NCI-H2081 (cell line): ENCODE measurements around the gene PNMT.
"Not testable (repeated sequence)": the region's sequence is repeated elsewhere in the genome, so short reads cannot be mapped to it uniquely, and the experiment has no call there.

ENCODE experiments used
- DNase-seq, 2 experiments: peaks; one replicate each; lab custom pipeline; 2025; lab: John Stamatoyannopoulos, UW

PNMT gene

DNA sequence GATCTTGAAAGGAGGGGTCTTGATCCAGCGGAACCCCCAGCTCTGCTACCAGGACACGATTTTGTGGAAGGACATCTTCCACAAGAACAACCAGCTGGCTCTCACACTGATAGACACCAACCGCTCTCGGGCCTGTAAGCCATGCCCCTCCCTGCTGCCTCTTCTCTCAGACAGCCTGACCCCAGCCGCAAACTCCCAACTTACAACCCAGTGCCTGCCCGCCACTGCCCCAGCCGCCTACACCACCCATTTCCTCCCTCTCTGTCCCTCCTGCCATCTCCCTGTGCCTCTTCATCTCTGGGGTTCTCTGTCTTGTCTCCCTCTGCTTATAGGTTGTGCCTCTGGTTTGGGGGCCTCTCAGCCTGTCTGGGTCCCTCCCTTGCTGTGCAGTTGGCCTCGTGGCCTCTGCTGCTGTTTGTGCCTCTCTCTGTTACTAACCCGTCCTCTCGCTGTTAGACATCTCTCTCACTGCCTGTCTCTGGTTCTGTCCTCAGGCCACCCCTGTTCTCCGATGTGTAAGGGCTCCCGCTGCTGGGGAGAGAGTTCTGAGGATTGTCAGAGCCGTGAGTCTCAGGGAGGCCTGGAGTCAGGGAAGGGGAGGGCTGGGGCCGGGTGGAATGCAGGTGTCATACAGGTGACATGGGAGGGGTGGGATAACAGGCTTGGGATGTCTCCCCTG is 41.2 kb downstream of the PNMT start:
- no peak for DNase-seq

DNA sequence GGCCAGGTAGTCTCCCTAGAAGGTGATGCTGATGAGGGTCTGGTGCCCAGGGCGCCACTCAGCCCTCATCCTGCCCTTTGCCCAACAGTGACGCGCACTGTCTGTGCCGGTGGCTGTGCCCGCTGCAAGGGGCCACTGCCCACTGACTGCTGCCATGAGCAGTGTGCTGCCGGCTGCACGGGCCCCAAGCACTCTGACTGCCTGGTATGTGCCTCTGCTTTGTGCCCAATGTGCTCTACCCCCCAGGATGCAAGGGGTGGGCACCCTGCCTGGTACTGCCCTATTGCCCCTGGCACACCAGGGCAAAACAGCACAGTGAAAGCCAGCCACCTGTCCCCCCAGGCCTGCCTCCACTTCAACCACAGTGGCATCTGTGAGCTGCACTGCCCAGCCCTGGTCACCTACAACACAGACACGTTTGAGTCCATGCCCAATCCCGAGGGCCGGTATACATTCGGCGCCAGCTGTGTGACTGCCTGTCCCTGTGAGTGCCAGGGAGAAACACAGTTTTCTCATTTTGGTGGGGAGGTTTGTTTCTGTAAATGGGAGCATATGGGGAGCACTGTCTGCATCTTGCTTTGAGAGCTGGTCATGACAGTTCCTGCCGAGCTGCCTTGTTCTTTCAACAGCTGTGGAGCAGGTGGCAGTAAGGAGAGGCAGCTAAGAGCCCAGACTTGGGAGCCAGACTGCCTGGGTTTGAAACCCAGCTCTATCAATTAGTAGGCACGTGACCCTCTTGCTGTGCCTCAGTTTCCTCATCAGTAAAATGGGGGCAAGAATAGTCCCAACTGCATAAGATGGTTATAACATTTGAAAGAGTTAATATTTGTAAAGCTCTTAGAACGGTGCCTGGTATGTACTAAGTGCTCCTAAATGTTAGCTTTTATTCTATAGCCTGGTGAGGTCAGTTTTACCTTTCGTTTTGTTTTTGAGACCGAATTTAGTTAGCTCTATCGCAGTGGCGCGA is 42.0 kb downstream of the PNMT start:
- no peak for DNase-seq

GRCh38 chr17:39711071-39711470 is 42.8 kb downstream of the PNMT start:
- not testable (repeated sequence) for DNase-seq

DNA sequence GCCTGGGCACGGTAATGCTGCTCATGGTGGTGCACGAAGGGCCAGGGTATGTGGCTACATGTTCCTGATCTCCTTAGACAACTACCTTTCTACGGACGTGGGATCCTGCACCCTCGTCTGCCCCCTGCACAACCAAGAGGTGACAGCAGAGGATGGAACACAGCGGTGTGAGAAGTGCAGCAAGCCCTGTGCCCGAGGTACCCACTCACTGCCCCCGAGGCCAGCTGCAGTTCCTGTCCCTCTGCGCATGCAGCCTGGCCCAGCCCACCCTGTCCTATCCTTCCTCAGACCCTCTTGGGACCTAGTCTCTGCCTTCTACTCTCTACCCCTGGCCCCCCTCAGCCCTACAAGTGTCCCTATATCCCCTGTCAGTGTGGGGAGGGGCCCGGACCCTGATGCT is 43.6 kb downstream of the PNMT start:
- DNase-seq, result no peak

DNA sequence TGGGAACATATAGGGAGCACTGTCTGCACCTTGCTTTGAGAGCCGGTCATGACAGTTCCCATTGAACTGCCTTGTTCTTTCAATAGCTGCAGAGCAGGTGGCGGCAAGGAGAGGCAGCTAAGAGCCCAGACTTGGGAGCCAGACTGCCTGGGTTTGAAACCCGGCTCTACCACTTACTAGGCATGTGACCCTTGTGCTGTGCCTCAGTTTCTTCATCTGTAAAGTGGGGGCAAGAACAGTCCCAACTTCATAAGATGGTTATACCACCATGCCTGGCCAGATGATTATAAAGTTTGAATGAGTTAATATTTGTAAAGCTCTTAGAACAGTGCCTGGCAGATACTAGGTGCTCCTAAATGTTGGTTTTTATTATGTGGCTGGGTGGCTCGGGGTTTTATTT is 46.0 kb downstream of the PNMT start:
- DNase-seq, result no peak

GRCh38 chr17:39715375-39716072 is 47.3 kb downstream of the PNMT start:
- no peak for DNase-seq

- DNase-seq, result no peak
Observed at GRCh38 chr17:39716073-39716818, 48.0 kb downstream of the PNMT start.

- DNase-seq, result peak in 1 of 2 experiments; percentile 16
Observed at GRCh38 chr17:39716879-39717536, 48.8 kb downstream of the PNMT start.

DNA sequence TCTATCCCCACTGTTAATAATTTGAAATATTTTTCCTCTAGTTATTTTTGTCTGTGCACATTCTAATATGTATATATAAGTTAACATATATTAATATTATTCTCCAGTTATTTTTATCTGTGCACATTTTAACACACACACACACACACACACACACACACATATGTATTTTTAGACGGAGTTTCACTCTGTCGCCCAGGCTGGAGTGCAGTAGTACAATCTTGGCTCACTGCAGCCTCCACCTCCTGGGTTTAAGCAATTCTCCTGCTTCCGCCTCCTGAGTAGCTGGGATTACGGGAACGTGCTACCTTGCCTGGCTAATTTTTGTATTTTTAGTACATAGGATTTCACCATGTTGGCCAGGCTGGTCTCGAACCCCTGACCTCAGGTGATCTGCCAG is 49.4 kb downstream of the PNMT start:
- DNase-seq, result no peak

GRCh38 chr17:39719563-39720355 is 51.5 kb downstream of the PNMT start:
- DNase-seq, result no peak
